ENCODE results near the gene FAM174C.

GRCh38 chr19:1325568-1326294, 50.4 kb downstream of the FAM174C start:
- TF ChIP-seq CTCF (conservative IDR thresholded peaks at IDR 0.05 in 1 of 2, IDR thresholded peaks at IDR 0.05 in 1 of 2; ENCODE audit: extremely low read depth in 1 of 2, insufficient read depth in 1 of 2, low read depth in 1 of 2, low read length in 2 of 2) (no peak), EZH2 (IDR thresholded peaks at IDR 0.05; ENCODE audit: borderline replicate concordance, low read length) (no peak)
